GM21786 (cell line): Measurements from ENCODE around the gene CAMTA1.
"Not testable (repeated sequence)": the region's sequence is repeated elsewhere in the genome, so short reads cannot be mapped to it uniquely, and the experiment has no call there.

Source experiments
- ATAC-seq: cut with Tn5 transposase; IDR thresholded peaks from one replicate; pipeline ENCODE4 v1.9.1; 2021; ENCODE audit not compliant: unreplicated experiment

Gene CAMTA1

GRCh38 chr1:6842301-6842700 is 57.0 kb downstream of the CAMTA1 start:
- no peak for ATAC-seq

DNA sequence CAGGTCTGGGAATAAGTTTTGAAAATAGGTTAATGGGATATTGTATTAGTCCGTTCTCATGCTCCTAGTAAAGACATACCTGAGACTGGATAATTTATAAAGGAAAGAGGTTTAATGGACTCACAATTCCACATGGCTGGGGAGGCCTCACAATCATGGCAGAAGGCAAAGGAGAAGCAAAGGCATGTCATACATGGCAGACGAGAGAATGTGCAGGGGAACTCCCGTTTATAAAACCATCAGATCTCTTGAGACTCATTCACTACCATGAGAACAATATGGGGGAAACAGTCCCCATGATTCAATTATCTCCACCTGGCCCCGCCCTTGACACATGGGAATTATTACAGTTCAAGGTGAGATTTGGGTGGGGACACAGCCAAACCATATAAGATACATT is 60.5 kb downstream of the CAMTA1 start:
- ATAC-seq: not testable (repeated sequence)

DNA sequence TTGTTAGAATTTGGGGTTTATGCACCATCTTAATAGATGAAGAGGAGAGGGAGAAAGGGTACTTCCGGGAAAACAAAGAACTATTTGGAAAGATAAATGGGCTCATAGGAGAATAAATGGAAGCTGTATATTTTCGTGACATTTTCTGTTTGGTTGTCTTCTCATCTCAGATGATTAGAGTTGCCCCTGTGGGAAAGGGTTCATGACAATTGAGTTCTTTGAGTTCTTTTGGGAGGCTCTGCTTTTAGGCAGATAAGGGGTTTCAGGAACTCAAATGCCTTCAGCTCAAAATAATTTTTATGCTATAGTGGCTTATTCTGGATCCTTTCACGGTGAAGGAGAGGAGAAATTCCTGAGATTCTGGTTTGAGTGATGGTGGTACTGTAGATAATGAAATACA is 63.6 kb downstream of the CAMTA1 start:
- no peak for ATAC-seq

DNA sequence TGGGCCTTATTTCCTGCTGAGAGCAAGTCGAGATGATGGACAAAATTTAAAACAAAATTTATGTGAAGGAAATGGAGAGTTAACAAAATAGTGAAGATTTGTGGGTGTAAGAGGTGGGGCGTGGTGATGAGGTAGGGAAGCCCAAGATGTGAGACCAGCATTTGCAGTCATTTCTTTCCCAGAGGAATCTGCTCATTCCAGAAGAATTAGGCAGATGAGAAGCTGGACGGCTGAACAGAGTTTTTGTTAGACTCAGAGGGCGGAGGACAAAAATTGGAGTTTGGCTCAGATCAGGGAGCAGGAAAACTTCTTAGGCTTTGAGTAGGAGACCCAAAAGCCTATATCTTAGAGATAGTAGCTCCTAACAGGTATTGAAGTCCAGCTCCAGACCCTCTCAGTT is 65.3 kb downstream of the CAMTA1 start:
- ATAC-seq: no peak

DNA sequence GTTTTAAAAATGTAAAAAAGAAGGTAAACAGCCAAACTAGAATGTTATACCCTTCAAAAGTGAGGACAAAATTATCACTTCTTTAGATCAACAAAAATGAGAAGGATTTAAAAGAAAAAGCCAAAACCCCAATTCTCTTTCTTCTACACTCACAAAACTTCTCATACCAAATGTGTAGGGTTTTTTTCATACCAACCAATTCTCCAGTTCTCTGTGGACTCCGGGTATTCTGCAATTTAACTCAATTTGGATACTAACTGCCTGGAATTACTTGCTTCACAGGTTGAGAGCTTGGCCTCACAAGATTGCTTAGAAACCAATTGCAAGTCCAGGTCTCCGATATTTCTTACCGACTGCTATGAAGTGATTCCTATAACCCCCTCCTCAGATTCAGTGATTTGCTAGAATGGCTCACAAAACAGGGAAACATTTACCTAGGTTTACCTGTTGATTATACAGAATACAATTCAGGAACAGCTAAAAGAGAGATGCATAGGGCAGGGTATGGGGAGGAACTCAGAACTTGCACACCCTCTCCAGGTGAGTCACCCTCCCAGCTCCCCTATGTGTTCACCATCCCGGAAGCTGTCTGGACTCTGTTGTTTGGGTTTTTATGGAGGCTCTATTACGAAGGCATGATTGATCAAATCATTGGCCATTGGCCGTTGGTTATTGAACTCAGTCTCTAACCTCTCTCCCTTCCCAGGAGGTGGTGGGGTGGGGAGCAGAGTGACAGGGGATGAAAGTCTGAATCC is 67.1 kb downstream of the CAMTA1 start:
- ATAC-seq: no peak

- no peak for ATAC-seq
Observed at GRCh38 chr1:6854166-6854565, 68.9 kb downstream of the CAMTA1 start.

- no peak for ATAC-seq
Observed at GRCh38 chr1:6857831-6858230, 72.6 kb downstream of the CAMTA1 start.

DNA sequence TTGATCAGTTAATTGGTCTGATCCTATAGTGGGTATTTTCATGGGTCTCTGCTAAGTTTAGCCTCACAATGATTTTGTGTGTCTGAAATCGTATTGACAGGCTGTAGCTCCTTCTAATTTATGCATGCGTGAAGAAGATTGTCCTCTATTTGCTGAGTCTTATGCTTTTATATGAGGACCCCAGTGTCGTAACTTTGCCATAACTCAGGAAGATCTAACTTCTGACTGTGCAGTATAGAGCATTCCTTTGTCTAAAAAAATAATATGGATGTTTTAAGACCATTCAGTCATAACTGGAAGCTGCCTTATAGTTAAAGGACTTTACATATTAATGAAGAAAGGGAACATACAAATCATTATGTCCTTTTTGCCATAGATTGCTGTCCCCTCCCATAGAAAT is 73.3 kb downstream of the CAMTA1 start:
- ATAC-seq: no peak

GRCh38 chr1:6859415-6860343 is 74.4 kb downstream of the CAMTA1 start:
- ATAC-seq: no peak

DNA sequence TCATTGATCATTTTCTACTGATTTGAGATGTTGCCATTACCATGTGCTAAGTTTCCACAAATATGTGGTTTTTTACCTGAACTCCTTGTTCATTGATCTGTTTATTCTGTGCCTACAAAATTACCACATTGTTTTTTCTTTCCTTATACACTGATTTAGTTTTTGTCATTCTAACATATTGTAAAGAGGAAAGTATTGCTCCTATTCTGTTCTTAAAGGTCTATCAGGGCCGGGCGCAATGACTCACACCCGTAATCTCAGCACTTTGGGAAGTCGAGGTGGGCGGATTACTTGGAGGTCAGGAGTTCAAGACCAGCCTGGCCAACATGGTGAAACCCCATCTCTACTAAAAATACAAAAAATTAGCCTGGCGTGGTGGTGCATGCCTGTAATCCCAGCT is 75.1 kb downstream of the CAMTA1 start:
- ATAC-seq: no peak

DNA sequence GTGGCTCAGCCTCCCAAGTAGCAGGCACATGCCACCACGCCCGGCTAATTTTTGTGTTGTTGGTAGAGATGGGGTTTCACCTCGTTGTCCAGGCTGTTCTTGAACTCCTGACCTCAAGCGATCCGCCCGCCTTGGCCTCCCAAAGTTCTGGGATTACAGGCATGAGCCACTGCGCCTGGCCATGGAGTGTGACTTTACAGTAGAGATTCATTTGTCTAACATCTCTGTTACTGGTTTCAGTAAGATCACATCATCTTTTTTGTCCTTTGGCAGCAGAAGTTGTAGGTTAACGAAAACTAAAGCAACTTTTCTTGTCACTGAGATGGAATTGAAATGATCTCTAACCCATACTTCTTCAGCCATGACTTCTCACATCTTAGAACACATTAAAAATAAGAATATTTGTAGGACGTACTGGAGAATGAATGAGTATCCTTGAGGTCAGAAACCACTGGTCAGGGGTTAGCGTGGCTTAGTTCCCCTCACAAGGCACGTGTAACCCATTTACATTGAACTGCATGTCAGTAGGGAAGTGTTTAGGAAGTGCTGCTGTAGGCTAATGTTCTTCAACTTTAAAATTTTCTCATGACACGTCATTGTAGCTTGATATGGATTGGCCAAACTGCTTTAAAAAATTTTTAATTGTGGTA is 75.9 kb downstream of the CAMTA1 start:
- no peak for ATAC-seq

DNA sequence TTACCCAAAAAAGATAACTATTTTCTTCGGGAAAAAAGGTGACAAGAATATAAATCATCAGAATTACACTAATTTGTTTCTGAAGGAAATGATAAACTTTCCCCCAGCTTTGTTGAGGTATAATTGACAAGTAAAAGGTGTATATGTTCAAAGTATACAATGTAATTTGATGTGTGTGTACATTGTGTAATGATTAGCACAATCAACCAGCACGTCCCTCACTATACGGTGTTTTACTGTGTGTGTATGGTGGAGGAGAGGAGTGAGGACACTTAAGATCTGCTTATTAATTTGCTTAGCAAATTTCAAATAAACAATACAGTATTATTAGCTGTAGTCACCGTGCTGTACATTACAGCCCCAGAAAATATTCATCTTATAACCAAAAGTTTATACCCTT is 77.7 kb downstream of the CAMTA1 start:
- ATAC-seq: no peak

DNA sequence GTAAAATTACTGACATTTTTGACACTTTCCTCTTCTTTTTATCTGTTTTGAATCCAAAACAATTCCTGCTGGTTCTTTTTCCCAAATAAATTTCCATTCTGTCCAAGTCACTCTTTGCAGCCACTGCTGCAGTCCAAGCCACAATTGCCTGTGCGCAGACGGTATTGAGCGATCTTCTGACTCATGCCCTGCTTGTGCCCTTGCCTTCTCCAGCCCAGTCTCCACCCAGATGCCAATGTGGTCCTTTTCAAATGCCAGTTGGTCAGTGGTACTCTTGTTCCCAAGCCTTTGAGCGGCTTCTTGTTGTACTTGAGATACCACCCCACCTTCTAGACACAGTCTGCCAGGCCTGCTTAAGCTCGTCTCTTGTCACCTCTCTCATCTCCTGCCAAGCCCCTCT is 78.9 kb downstream of the CAMTA1 start:
- no peak for ATAC-seq

- no peak for ATAC-seq
Observed at GRCh38 chr1:6866825-6867224, 81.6 kb downstream of the CAMTA1 start.

DNA sequence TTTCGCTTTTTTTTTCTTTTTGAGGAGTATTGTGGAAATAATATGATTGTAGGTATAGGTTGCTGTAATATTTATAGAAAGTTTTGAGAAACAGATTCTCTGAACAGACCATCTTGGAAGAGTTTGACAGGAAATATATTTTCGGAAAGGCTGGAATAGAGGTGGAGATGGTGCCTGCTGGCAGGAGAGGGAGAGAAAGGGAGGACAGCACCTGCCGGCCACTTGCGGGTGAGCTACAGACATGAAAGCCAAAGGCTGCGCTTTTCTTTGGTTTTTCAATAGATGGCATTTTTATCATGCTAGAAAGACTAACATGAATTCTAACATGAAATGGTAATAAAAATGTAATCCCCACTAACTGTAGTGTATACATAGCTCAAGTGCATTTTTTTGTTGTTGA is 82.1 kb downstream of the CAMTA1 start:
- no peak for ATAC-seq

DNA sequence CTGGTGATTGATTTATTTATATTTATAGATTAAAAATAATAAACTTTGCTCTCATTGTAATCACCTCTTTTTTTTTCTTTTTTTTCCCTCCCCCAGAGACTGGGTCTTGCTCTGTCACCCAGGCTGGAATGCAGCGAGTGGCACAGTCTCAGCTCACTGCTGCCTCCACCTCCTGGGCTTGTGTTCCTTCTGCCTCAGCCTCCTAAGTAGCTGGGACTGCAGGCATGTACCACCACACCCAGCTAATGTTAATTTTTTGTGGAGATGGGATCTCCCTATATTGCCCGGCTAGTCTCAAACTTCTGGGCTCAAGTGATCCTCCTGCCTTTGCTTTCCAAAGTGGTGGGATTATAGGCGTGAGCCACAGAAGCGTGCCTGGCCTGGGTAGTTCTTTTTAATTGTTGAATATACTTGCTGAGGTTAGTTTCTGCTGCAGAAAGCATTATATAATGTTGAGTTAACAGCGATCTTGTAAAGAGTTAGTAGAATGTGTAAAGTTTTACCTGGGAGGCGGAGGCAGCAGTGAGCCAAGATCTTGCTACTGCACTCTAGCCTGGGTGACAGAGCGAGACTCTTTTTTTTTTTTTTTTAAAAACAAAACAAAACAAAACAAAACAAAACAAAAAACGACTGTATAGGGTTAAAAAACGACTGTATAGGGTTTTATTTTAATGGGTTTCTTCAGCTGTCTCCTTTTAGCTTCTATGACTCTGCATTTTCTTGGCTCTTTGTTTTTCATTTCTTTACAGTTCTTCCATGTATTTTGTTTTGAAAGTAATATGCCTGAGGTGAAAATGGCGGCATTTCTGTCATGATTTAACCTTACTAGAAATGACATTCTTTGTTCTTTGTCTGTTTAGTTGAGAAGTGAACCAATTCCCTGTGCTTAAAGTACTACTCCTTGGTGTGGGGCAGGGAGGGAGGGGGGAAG is 82.7 kb downstream of the CAMTA1 start:
- no peak for ATAC-seq

- ATAC-seq: no peak
Observed at GRCh38 chr1:6868660-6869380, 83.6 kb downstream of the CAMTA1 start.

DNA sequence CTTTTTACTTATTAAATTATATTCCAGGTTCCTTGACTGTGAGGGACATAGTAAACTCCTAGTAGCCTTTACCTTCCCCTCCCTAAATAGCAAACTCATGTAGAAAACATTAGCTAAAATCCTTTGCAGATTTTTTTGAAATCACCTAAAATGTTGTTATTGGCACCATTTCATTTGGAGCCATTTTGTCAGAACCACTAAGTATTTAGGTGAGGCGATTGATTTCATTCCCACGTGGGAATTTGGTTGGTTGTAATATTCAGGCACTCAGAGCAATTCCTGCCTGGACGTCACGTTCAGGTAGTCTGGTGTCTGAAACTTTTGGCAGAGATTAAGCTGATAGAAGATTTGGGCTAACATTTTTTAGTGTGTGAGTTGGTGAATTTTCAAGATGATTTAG is 84.3 kb downstream of the CAMTA1 start:
- ATAC-seq: no peak

GRCh38 chr1:6870086-6870485 is 84.8 kb downstream of the CAMTA1 start:
- ATAC-seq: no peak

DNA sequence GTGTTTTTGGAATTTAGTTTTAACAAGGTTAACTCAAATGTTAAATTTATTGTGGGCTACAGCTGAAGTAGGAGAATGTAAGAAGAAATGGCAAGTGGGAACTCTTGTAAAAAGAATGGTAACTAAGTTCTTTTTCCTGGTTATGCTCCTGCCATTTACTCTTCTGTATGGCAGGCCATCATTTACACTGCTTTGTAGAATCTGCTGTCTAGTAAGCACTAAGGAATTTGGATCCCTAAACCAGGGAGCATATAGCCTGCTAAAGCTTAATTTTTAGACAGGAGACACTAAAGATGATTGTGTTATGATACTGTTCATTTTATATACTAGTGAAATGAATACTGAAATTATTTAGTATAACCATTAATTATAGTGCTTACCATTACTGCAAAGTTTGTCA is 85.3 kb downstream of the CAMTA1 start:
- ATAC-seq: no peak
